Activated CD8-positive, alpha-beta T cell treated with anti-CD3 and anti-CD28 coated beads, Interleukin-2, amount 10 ng/mL, durations not matched to agents 7 days and 5 days (primary cell): ENCODE data around the gene MYBPC2. TPM values are rescaled to one million over a fixed set of nuclear protein-coding genes. Genes with fewer than 3 reads are reported as not detected.

ENCODE experiments used
- ATAC-seq: fragments of 150-1000 bp; cut with Tn5 transposase; one replicate; pipeline ENCODE4 v1.10.0; 2021; ENCODE audit warnings: moderate library complexity
- CTCF ChIA-PET: fragments of 350-600 bp; sonication (Branson Sonifier 250); formaldehyde crosslinking; loops from one replicate; lab custom pipeline; 2021; ENCODE audit warnings: antibody characterized with exemption; lab: Charles Lee
- POLR2A ChIA-PET: fragments of 350-600 bp; sonication (Branson Sonifier 250); formaldehyde crosslinking; loops from one replicate; lab custom pipeline; 2021; ENCODE audit warnings: antibody characterized with exemption; lab: Charles Lee
- DNase-seq: peaks from one replicate; pipeline ENCODE4 v3.0.0-alpha.2; 2020
- H3K27ac Mint-ChIP-seq: one replicate; pipeline ENCODE4 v1.8.0; 2021; ENCODE audit warnings: mild to moderate bottlenecking, mixed read lengths
- H3K27me3 Mint-ChIP-seq: one replicate; pipeline ENCODE4 v1.8.0; 2021; ENCODE audit warnings: low read depth, mixed read lengths
- H3K36me3 Mint-ChIP-seq: one replicate; pipeline ENCODE4 v1.8.0; 2021; ENCODE audit warnings: low read depth, mixed read lengths
- H3K4me1 Mint-ChIP-seq: one replicate; pipeline ENCODE4 v1.8.0; 2021; ENCODE audit warnings: low read depth, mixed read lengths
- H3K4me3 Mint-ChIP-seq: one replicate; pipeline ENCODE4 v1.8.0; 2021; ENCODE audit warnings: mild to moderate bottlenecking, mixed read lengths
- H3K9me3 Mint-ChIP-seq: one replicate; pipeline ENCODE4 v1.8.0; 2022; ENCODE audit warnings: mixed read lengths; ENCODE audit not compliant: insufficient read depth
- total RNA-seq, 2 experiments: library from RNA; stranded (reverse); gene quantifications; one replicate each; pipeline ENCODE4 v1.2.3, GENCODE V29; 2021

The MYBPC2 gene
- total RNA-seq, 2 experiments from 2014 or later, result not detected

DNA sequence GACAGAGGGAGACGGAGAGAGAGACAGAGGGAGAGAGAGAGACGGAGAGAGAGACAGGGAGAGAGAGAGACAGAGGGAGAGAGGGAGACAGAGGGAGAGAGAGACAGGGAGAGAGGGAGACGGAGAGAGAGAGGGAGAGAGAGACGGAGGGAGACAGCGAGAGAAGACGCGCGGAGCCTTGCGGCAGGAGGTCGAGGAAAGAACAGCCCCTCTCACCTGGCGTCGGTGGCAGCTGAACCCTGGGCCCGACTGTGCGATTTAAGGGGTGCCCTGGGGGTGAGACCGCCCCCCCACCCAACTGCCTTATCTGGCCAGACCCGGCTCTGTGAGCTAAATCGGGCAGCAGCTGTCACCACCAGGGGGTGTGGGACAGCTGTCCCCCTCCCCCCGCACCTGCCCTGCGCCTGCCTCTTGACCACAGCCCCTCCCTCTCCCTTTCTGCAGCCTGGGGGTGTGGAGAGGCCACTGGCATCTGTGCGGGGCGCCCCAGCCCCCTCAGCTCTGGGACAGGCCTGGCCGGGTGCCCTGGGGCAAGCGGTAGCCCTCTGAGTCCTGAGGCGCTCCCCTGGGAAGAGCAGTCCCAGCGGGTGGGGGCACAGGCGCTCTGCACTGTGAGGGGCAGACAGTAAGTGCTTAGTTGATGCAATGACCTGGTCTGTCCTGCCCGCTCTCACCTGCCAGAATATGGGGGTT is 67.5 kb downstream of the MYBPC2 start:
- ChIA-PET CTCF (interaction anchor here (1.0 kb wide), 1 partner anchor 11 kb away, joined by 4 read pairs; the partner anchor contains the start of gene JOSD2), POLR2A (no interaction called here)
- peak; percentile 50 for DNase-seq

DNA sequence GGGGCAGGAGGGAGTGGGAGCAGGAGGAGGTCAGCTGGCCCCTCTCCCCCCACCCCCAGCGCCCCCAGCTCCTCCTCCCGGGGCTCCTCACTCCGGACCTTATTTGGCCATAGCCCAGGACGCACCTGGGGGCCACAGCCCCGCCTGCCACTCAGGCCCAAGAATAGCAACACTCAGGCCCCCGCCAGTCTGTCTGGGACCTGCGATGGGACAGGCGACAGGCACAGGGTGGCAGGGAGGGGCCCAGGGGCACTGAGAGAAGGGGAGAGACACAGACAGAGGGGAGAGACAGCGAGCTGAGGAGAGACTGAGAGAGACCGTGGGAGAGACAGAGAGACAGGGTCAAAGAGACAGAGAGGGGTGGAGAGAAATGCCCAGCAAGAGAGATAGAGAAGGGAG is 68.1 kb downstream of the MYBPC2 start:
- Mint-ChIP-seq H3K4me3 (no peak overlapping the region), H3K9me3 (no peaks in the 10 kb centered on the region), H3K4me1 (no peaks in the 10 kb centered on the region), H3K27me3 (no peaks in the 10 kb centered on the region), H3K36me3 (peaks cover 2% of the 10 kb centered on the region), H3K27ac (no peak overlapping the region)
- ChIA-PET CTCF (interaction anchor here (1.0 kb wide), 1 partner anchor 10 kb away, joined by 4 read pairs; the partner anchor contains the start of gene JOSD2), POLR2A (no interaction called here)
- DNase-seq (no peak), ATAC-seq (peak; percentile 15)

More for the DNA sequence above, 67.5 kb downstream of the MYBPC2 start:
- ATAC-seq, result peak; percentile 39
- Mint-ChIP-seq H3K9me3 (no peaks in the 10 kb centered on the region), H3K4me3 (no peak overlapping the region), H3K4me1 (no peaks in the 10 kb centered on the region), H3K27me3 (no peaks in the 10 kb centered on the region), H3K27ac (no peak overlapping the region), H3K36me3 (peaks cover 2% of the 10 kb centered on the region)

DNA sequence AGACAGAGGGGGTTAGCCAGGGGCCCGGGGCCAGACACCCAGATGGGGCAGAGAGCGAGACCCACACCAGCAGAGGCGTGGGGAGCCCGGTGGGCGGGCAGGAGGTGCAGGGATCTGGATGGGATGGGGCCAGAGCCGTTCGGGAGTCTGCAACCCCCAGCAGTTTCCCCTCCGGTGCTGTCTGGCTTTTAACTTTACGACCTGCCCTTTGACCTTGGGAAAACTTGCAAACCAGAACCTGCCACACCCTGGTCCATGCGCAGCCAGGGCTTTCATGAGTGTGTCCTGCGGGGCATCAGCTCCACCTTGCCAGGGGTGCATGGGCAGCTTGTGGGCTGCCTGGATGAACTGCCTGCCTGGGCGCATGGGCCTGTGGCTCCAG is 68.5 kb downstream of the MYBPC2 start:
- no peak overlapping the region for H3K27ac Mint-ChIP-seq
- no peaks in the 10 kb centered on the region for H3K27me3 Mint-ChIP-seq

DNA sequence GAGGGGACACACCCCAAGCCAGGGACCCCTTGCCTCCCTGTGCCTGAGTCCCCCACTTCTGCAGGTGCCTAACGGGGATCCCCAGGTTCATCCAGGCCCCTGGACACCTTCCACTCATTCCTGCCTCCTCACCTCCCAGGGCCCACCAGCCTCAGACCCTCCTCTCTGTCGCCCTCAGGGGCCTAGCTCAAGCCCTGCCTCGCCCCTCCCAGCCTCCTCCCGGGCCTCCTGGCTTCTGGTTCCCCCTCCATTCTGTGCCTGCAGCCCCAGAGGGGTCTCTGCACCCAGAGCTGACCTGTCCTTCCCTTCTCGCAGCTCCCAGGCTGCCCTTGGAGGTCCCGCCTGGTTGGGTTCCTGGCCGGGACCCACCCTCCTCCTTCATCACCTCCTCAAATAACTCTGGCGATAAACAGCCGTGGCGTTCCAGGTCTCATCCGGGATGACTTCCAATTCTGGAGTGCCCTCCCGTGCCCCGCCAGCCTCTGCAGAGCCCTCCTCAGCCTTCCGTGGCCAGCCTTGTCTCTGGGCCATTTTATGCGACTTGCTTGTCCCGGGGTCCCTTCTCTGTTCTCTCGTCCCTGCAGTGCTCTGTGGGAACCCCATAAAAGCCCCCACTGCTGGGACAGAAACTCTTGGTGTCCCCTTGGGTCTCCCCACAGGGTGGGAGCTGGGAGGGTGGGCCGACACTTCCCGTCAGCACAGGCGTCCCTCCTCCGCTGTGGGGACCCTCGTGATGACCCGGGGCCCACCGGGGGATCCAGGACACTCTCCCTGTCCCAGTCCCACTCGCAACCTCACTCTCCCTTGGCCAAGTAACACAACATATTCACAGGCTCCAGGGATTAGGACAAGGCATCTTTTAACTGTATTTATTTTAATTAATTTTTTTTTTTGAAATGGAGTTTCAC is 69.1 kb downstream of the MYBPC2 start:
- DNase-seq (no peak), ATAC-seq (peak; percentile 13)
- Mint-ChIP-seq H3K27ac (no peak overlapping the region), H3K4me1 (no peaks in the 10 kb centered on the region), H3K36me3 (peaks cover 2% of the 10 kb centered on the region), H3K9me3 (no peaks in the 10 kb centered on the region), H3K27me3 (no peaks in the 10 kb centered on the region), H3K4me3 (no peak overlapping the region)
- POLR2A ChIA-PET, result no interaction called here
- CTCF ChIA-PET, result no interaction called here

More for the DNA sequence above, 68.5 kb downstream of the MYBPC2 start:
- ATAC-seq (peak; percentile 18), DNase-seq (no peak)
- no peaks in the 10 kb centered on the region for H3K4me1 Mint-ChIP-seq
- peaks cover 2% of the 10 kb centered on the region for H3K36me3 Mint-ChIP-seq
- H3K9me3 Mint-ChIP-seq, result no peaks in the 10 kb centered on the region
- POLR2A ChIA-PET, result no interaction called here
- H3K4me3 Mint-ChIP-seq, result no peak overlapping the region
- CTCF ChIA-PET, result no interaction called here

DNA sequence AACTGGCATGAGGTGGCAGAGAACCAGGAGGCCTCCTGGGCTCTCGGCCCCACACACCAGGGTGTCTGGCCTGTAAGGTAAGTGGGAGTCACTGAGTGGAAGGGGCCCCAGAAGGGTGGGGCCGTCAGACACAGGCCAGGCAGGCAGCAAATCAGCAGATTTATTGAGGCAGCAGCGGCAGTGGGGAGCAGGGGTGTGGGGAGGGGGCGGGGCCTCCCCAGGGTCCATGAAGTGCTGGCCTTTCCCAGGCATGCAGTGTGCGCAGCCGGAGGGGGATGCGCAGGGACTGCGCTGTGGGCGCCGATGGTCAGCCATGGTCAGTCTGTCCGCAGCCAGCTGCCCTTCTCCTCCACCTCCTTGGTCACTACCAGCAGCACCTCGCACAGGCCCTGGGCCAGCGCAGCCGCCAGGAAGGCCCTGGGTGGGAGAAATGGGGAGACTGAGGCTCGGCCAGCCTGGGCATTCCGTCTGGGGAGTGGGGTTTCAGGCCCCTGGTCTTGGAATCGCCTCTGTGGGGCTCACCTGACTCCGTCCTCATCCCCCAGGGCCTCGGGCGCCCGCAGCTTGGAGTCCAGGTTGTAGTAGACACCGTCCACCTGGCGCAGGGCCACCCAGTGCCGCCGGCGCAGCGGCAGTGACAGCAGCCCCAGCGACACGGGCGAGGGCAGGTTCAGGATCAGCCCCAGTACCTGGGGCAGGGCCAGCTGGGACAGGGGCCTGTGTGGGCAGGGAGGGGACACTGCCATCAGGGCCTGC is 73.3 kb downstream of the MYBPC2 start:
- H3K4me3 Mint-ChIP-seq, result no peak overlapping the region
- H3K27me3 Mint-ChIP-seq, result no peaks in the 10 kb centered on the region
- ChIA-PET POLR2A (no interaction called here), CTCF (no interaction called here)
- ATAC-seq (no peak), DNase-seq (no peak)
- H3K36me3 Mint-ChIP-seq, result peaks cover 7% of the 10 kb centered on the region
- peaks cover 14% of the 10 kb centered on the region for H3K4me1 Mint-ChIP-seq
- no peaks in the 10 kb centered on the region for H3K9me3 Mint-ChIP-seq
- no peak overlapping the region for H3K27ac Mint-ChIP-seq

DNA sequence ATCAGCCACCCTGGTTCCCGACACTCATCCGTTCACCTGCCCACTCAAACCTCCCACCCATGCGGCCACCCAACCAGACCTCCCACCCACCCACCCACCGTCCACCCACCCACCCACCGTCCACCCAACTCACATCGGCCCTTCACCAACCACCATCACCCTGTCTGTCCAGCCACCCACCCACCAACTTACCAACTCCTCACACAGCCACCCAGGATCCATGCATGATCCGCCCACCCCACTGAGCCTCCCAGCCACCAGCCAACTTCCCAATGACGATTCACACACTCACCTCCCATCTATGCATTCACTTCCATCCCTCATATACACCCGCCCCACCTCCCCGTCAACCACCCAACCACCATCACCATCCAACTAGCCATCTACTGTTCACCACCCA is 74.0 kb downstream of the MYBPC2 start:
- DNase-seq (no peak), ATAC-seq (no peak)
- Mint-ChIP-seq H3K9me3 (no peaks in the 10 kb centered on the region), H3K4me1 (peaks cover 18% of the 10 kb centered on the region), H3K4me3 (no peak overlapping the region), H3K36me3 (peaks cover 7% of the 10 kb centered on the region), H3K27me3 (no peaks in the 10 kb centered on the region), H3K27ac (no peak overlapping the region)
- POLR2A ChIA-PET, result no interaction called here
- CTCF ChIA-PET, result no interaction called here

DNA sequence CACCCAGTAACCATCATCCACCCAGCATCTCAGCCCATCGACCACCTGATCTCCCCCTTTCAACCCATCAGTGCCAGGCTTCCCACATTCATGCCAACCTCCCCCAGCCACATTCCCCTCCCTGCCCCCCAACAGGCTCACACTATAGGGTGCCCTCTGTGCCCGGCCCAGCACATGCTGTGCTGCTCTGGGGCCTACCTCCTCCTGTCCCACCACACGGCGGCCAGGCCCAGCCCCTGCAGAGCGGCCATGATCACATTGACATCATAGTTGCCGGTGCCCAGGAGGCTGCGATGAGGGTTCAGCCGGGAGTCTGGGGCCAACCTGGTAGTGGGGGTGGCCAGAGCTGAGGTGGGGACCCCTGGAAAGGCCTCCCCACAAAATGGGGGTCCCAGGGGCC is 74.7 kb downstream of the MYBPC2 start:
- Mint-ChIP-seq H3K36me3 (peaks cover 7% of the 10 kb centered on the region), H3K4me3 (no peak overlapping the region), H3K9me3 (no peaks in the 10 kb centered on the region), H3K27ac (no peak overlapping the region), H3K4me1 (peaks cover 20% of the 10 kb centered on the region), H3K27me3 (no peaks in the 10 kb centered on the region)
- ChIA-PET POLR2A (no interaction called here), CTCF (no interaction called here)
- DNase-seq, result no peak
- no peak for ATAC-seq

DNA sequence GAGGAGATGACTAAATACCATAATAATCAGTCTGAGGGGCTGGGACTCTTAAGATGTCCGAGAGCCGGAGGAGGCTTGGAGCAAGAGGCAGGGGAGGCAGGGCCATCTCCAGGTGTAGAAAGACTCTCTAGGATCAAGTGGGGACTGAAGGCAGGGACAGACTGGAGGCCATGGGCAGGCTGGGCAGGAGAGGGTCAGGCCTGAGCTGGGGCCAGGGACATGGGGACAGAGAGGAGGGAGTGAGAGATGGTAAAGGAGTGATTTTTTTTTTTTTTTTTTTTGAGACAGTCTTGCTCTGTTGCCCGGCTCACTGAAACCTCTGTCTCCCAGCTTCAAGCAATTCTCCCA is 76.1 kb downstream of the MYBPC2 start:
- Mint-ChIP-seq H3K9me3 (no peaks in the 10 kb centered on the region), H3K36me3 (peaks cover 7% of the 10 kb centered on the region), H3K4me1 (peaks cover 20% of the 10 kb centered on the region), H3K27ac (peak overlapping the region; percentile 72), H3K27me3 (no peaks in the 10 kb centered on the region), H3K4me3 (peak overlapping the region; percentile 13)
- ChIA-PET CTCF (interaction anchor here (1.9 kb wide), 1 partner anchor 152 kb away, joined by 6 read pairs; no protein-coding TSS in a partner anchor), POLR2A (interaction anchor here (0.6 kb wide), 1 partner anchor 124 kb away, joined by 3 read pairs; no protein-coding TSS in a partner anchor)
- no peak for DNase-seq
- no peak for ATAC-seq

DNA sequence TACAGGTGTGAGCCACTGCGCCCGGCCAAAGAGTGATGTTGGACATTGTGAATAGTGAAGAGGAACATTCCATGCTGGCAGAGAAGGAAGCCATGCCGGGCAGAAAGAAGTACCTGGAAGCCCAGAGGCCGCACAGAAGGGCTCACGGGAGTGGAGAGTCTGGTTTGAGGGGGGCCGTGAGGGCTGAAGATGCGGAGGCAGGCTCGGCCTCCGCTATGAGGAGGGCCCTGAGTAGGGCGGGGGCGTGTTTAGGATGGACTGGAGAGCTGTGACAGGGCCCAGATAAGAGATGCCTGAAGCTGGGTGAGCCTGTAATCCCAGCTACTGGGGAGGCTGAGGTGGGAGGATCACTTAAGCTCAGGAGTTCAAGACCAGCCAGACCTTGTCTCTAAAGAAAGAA is 76.7 kb downstream of the MYBPC2 start:
- no peaks in the 10 kb centered on the region for H3K27me3 Mint-ChIP-seq
- no peak for DNase-seq
- H3K27ac Mint-ChIP-seq, result peak overlapping the region; percentile 64
- H3K9me3 Mint-ChIP-seq, result no peaks in the 10 kb centered on the region
- peaks cover 20% of the 10 kb centered on the region for H3K4me1 Mint-ChIP-seq
- ChIA-PET POLR2A (no interaction called here), CTCF (interaction anchor here (1.9 kb wide), 1 partner anchor 152 kb away, joined by 6 read pairs; no protein-coding TSS in a partner anchor)
- H3K36me3 Mint-ChIP-seq, result peaks cover 7% of the 10 kb centered on the region
- H3K4me3 Mint-ChIP-seq, result peak overlapping the region; percentile 45
- ATAC-seq, result no peak

DNA sequence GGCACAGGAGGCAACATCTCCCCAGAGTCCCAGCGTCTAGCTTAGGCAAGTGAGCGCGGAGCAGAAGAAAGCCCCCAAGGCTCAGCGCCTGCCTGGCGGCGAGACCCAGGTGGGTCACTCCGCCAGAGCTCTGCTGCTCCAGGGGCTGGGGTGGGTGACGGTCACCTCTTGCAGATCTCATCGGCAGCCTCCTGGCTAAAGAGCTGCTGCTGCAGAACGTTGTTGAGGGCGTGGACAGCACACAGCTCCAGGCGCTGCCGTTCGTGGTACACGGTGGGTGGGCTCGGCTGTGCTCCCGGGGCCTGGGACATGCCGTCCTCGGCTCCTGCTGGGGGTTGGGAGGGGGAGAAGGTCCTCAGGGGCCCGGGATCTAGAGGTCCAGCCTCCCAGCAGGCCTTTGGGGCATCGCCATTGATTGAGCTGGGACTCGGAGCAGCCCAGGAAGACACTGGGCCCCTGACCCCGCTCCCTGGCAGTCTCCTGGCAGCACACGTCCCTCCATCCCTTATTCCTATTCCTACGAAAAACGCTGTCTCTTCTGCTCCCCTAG is 77.5 kb downstream of the MYBPC2 start:
- Mint-ChIP-seq H3K36me3 (peaks cover 6% of the 10 kb centered on the region), H3K4me1 (peaks cover 22% of the 10 kb centered on the region), H3K27me3 (no peaks in the 10 kb centered on the region), H3K27ac (peak overlapping the region; percentile 97), H3K9me3 (no peaks in the 10 kb centered on the region), H3K4me3 (peak overlapping the region; percentile 94)
- ChIA-PET CTCF (interaction anchor here (1.1 to 1.9 kb wide), 3 partner anchors 29 to 153 kb away, joined by 3 to 7 read pairs (median 6); no protein-coding TSS in a partner anchor), POLR2A (interaction anchor here (1.7 kb wide), 1 partner anchor 126 kb away, joined by 4 read pairs; the partner anchor contains the start of gene POLD1)
- no peak for DNase-seq
- no peak for ATAC-seq

DNA sequence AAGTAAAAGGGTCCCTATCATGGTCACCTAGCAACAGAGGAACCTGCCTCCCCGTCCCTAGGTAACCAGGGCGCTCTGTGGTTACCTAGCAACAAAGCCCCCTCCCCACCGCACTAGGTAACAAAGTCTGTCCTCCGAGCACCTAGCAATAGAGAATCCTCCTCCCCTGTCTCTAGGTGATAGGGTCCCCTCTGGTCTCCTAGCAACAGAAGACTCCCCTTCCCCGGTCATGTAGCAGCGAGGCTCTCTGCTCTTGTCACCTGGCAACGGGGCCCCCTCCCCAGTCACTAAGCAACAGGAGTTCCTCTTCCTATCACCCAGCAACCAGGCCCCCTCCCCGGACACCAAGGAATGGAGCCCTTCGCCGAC is 78.0 kb downstream of the MYBPC2 start:
- ATAC-seq (no peak), DNase-seq (no peak)
- Mint-ChIP-seq H3K9me3 (no peaks in the 10 kb centered on the region), H3K4me1 (peaks cover 22% of the 10 kb centered on the region), H3K36me3 (peaks cover 5% of the 10 kb centered on the region), H3K27me3 (no peaks in the 10 kb centered on the region), H3K27ac (peak overlapping the region; percentile 97), H3K4me3 (peak overlapping the region; percentile 94)
- POLR2A ChIA-PET, result interaction anchor here (0.6 to 1.7 kb wide), 4 partner anchors 9 to 126 kb away, joined by 3 to 4 read pairs (median 3); partner anchors contain the start of gene POLD1
- CTCF ChIA-PET, result interaction anchor here (1.1 to 1.7 kb wide), 4 partner anchors 10 to 46 kb away, joined by 3 to 7 read pairs (median 4); no protein-coding TSS in a partner anchor
